ENCODE results near the gene EDN2.

- TF ChIP-seq EZH2 (IDR thresholded peaks at IDR 0.05; ENCODE audit: borderline replicate concordance, low read length) (no peak), CTCF (conservative IDR thresholded peaks at IDR 0.05 in 1 of 2, IDR thresholded peaks at IDR 0.05 in 1 of 2; ENCODE audit: extremely low read depth in 1 of 2, insufficient read depth in 1 of 2, low read depth in 1 of 2, low read length in 2 of 2) (no peak)
These were observed 502 bp downstream of the EDN2 start for GRCh38 chr1:41483960-41484401.

All from mammary epithelial cell (primary cell).